Measurements from ENCODE around the gene ZNF799.

- TF ChIP-seq CTCF (conservative IDR thresholded peaks at IDR 0.05; ENCODE audit: low read depth, low read length), result no peak
- no peak for TF ChIP-seq POLR2A (IDR thresholded peaks at IDR 0.05; ENCODE audit: low read depth, low read length)
Measured at GRCh38 chr19:12448808-12449207, 47.7 kb upstream of the ZNF799 start.

Data from IMR-90 (cell line).